ENCODE results near the gene NF1.

DNA sequence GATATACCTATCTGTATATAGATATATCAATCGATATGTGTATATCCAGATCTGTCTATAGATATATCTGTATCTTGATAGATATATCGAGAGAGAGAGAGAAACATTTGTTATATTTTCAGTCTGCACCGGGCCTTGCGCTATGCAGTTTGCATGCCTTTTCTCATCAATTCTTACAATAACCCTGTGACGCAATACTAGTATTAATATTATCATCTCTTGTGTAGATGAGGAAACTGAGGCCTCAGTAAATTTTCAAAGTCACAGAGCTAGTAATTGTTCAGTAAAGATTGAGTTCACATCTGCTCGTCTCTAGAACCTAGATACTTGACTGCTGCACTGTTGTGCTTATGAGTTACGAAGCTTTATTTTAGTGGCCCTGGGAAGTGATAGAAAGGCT is 77.6 kb downstream of the NF1 start:
- TF ChIP-seq CTCF (IDR thresholded peaks at IDR 0.05) (no peak), POLR2AphosphoS5 (IDR thresholded peaks at IDR 0.05) (no peak), POLR2A (IDR thresholded peaks at IDR 0.05; ENCODE audit: low read depth) (no peak)
